Right lobe of liver (tissue), 4 donors: ENCODE measurements around the gene ACADSB.

Experiments
- POLR2A ChIP-seq: fragments of 450-650 bp; IDR thresholded peaks from one replicate; pipeline ENCODE4 v1.6.1; 2017; ENCODE audit warnings: antibody characterized with exemption, mild to moderate bottlenecking
- TF ChIP-seq, protein P1 (sequence below), 4 donors: fragments of 200-600 bp in 3 of 4; fragments of 450-650 bp in 1 of 4; IDR thresholded peaks; one replicate each; pipeline versions ENCODE4 v1.5.1 to v1.8.0; 2016 to 2022; ENCODE audit warnings: antibody characterized with exemption in 4 of 4, mild to moderate bottlenecking in 2 of 4
- donor health status: DM: no; HTN: no; CAD: no.
- donor health status: DM: no; HTN: no; CAD: no.
- donor health status: DM: no; HTN: yes; CAD: no.

- TF ChIP-seq, protein P1, sequence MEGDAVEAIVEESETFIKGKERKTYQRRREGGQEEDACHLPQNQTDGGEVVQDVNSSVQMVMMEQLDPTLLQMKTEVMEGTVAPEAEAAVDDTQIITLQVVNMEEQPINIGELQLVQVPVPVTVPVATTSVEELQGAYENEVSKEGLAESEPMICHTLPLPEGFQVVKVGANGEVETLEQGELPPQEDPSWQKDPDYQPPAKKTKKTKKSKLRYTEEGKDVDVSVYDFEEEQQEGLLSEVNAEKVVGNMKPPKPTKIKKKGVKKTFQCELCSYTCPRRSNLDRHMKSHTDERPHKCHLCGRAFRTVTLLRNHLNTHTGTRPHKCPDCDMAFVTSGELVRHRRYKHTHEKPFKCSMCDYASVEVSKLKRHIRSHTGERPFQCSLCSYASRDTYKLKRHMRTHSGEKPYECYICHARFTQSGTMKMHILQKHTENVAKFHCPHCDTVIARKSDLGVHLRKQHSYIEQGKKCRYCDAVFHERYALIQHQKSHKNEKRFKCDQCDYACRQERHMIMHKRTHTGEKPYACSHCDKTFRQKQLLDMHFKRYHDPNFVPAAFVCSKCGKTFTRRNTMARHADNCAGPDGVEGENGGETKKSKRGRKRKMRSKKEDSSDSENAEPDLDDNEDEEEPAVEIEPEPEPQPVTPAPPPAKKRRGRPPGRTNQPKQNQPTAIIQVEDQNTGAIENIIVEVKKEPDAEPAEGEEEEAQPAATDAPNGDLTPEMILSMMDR (IDR thresholded peaks at IDR 0.05) = no peak
- no peak for TF ChIP-seq POLR2A
Observed at GRCh38 chr10:123009105-123009820, 457 bp downstream of the ACADSB start.
